LoVo (cell line): ENCODE measurements around the gene DCHS1.

Experiments
- DNase-seq: peaks from one replicate; pipeline ENCODE4 v3.0.0-alpha.2; 2016; ENCODE audit warnings: low spot score

Gene DCHS1

GRCh38 chr11:6673523-6674218 lies 18.1 kb upstream of the DCHS1 start:
- DNase-seq, result no peak

GRCh38 chr11:6671991-6672390 lies 16.4 kb upstream of the DCHS1 start:
- no peak for DNase-seq

- DNase-seq, result no peak
Observed at GRCh38 chr11:6670202-6670830, 14.7 kb upstream of the DCHS1 start.

GRCh38 chr11:6667733-6668374 lies 12.2 kb upstream of the DCHS1 start:
- peak; percentile 13 for DNase-seq

GRCh38 chr11:6666302-6667183 lies 10.9 kb upstream of the DCHS1 start:
- no peak for DNase-seq

GRCh38 chr11:6664551-6664950 lies 8.9 kb upstream of the DCHS1 start:
- DNase-seq, result no peak

GRCh38 chr11:6663794-6664469 lies 8.3 kb upstream of the DCHS1 start:
- no peak for DNase-seq

- no peak for DNase-seq
Observed at GRCh38 chr11:6660712-6661111, 5.1 kb upstream of the DCHS1 start.

GRCh38 chr11:6658647-6659046 lies 3.0 kb upstream of the DCHS1 start:
- no peak for DNase-seq

GRCh38 chr11:6657346-6657745 lies 1.7 kb upstream of the DCHS1 start:
- DNase-seq, result no peak

GRCh38 chr11:6656936-6657335 lies 1.3 kb upstream of the DCHS1 start:
- DNase-seq, result no peak

- no peak for DNase-seq
Observed at GRCh38 chr11:6656584-6656915, 941 bp upstream of the DCHS1 start.

- DNase-seq, result no peak
Observed at GRCh38 chr11:6655020-6655789, 404 bp downstream of the DCHS1 start.

GRCh38 chr11:6654281-6655019 lies 1.2 kb downstream of the DCHS1 start:
- DNase-seq, result no peak

- DNase-seq, result no peak
Observed at GRCh38 chr11:6653656-6654055, 2.0 kb downstream of the DCHS1 start.

- DNase-seq, result no peak
Observed at GRCh38 chr11:6653097-6653496, 2.5 kb downstream of the DCHS1 start.

- no peak for DNase-seq
Observed at GRCh38 chr11:6652182-6652581, 3.4 kb downstream of the DCHS1 start.

- DNase-seq, result no peak
Observed at GRCh38 chr11:6650980-6651379, 4.6 kb downstream of the DCHS1 start.

GRCh38 chr11:6650104-6650503 lies 5.5 kb downstream of the DCHS1 start:
- no peak for DNase-seq

GRCh38 chr11:6648501-6648900 lies 7.1 kb downstream of the DCHS1 start:
- DNase-seq, result no peak

GRCh38 chr11:6647836-6648235 lies 7.8 kb downstream of the DCHS1 start:
- DNase-seq, result no peak
